T1000 (cell line): ENCODE data around the gene PRDM7.
"Not testable (repeated sequence)": the region's sequence is repeated elsewhere in the genome, so short reads cannot be mapped to it uniquely, and the experiment has no call there.

Experiments
- DNase-seq: peaks from one replicate; lab custom pipeline; 2025; ENCODE audit warnings: mixed read lengths; lab: John Stamatoyannopoulos, UW

Gene PRDM7

GRCh38 chr16:90077240-90077756, at the start of gene PRDM7:
Gene PRDM7 (minus strand): TSS chr16:90077331. CDS start chr16:90075910, 1,421 bp downstream.
- peak; percentile 82 for DNase-seq

DNA sequence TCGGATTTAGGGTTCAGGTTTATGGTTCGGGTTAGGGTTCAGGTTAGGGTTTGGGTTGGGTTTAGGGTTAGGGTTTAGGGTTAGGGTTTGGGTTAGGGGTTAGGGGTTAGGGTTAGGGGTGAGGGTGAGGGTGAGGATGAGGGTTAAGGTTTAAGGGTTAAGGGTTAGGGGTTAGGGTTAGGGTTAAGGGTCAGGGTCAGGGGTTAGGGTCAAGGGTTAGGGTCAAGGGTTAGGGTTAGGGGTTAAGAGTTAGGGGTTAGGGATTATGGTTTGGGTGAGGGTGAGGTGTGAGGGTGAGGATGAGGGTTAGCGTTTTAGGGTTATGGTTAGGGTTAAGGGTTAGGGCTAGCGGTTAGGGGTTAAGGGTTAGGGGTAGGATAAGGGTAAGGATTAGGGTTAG, 44.7 kb upstream of the PRDM7 start:
- not testable (repeated sequence) for DNase-seq

DNA sequence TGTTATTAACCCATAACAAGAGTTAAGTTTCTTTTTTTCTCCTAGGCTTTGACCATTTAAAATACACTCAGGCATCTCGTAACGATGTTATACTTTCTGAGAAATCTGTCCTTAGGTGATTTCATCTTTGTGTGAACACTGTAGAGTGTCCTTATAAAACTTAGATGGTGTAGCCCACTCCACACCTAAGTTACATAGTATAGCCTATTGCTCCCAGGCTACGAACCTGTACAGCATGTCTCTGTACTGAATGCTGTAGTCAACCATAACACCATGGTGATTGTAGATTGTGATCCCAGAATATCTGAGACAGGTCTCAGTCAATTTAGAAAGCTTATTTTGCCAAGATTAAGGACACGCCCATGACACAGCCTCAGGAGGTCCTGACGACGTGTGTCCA, 30.5 kb upstream of the PRDM7 start:
- DNase-seq, result not testable (repeated sequence)

GRCh38 chr16:90107060-90107459, 29.9 kb upstream of the PRDM7 start:
- not testable (repeated sequence) for DNase-seq

DNA sequence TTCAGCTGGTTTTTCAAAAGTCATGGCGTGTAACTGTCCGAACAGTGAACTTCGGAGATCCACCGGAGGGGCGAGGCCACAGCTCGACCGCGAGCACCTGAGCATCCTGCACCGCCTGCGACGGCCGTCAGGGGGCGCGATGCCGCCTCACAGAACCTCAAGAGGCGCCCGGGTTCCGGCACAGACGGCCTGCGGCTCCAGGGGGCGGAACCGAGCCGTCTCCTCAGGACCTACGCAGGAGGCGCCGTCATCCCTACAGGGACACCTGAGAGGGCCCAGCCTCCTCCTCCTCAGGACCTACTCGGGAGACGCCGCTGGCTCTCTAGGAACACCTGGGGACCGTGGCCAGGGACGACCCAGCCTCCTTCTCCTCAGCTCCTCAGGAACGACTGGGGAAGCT, 29.1 kb upstream of the PRDM7 start:
- DNase-seq, result not testable (repeated sequence)

DNA sequence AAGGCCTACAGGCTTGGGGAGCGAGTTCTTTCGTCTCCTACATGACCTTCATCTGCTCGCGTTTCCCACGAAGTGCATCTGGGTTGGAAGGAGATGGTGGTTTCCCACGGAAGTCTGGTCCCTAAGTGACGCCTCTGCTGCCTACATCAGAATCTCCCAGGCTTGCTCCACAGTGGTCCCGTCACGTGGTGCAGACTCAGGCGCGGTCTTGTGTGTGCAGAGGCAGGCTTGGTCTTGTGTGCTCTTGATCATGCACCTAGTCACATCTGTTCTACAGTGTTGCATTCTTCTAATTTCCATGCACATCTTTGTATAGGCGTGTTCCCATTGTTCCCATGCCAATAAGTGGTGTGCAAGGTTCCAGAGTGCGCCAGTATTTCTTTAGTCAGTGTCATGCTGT, 27.6 kb upstream of the PRDM7 start:
- not testable (repeated sequence) for DNase-seq

GRCh38 chr16:90102086-90102884, 25.2 kb upstream of the PRDM7 start:
- DNase-seq, result not testable (repeated sequence)

DNA sequence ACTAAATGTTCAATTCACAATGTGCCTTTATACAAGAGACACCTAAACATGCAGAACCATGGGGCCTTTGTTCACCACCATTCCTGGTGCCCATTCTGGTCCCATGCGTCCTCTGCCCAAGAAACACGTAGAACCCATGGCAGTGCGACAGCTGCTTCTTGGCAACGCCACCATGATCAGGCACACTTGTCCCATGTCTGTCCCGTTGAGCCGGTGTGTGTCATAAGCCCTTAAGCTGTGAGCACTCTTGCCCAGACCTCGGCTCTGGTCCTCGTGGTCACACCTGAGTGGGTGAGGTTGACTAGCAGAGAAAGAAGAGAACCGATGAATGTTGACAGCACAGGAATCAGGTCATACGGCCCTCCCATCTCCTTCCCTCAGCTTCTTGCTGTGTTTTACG, 24.2 kb upstream of the PRDM7 start:
- DNase-seq, result not testable (repeated sequence)

DNA sequence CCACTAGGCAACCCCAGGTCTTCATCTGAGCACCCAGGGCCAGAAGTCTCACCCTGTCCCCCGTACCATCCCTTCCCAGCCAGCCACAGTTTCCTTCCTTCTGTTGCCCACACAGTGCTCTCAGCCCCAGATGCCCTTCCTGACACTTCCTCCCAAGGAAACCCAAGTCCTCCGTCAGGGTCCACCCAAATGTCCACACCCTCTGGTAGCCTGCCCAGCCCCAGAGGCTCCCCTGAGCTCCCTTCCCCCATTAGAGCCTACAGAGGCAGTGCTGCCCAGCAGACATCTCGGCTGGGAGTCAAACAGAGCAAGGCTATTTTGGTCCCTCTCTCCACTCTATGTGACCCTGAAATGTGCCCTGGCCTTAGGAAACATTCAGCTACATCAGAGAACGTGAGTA, 23.7 kb upstream of the PRDM7 start:
- not testable (repeated sequence) for DNase-seq

GRCh38 chr16:90100229-90100628, 23.1 kb upstream of the PRDM7 start:
- DNase-seq, result not testable (repeated sequence)

- not testable (repeated sequence) for DNase-seq
Observed at GRCh38 chr16:90098936-90099335, 21.8 kb upstream of the PRDM7 start.

- DNase-seq, result not testable (repeated sequence)
Observed at GRCh38 chr16:90097010-90097684, 20.0 kb upstream of the PRDM7 start.

DNA sequence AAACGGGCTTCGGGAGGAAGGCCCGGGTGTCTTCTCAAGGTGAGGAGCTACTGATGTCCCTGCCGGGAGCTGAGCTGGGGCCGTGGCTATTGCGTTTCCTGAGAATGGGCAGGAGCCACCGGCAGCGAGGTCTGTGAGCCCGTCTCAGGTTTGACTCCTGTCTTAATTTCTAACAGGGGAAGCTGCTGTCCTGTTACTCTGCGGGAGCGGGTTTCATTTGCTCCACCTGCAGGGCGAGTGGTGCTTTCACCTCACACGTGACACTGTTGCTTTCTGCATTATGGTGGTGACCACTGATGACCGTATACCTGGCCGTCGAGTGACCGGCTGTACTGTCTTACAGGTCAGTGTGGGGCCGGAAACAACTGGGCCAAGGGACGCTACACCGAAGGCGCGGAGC, 17.7 kb upstream of the PRDM7 start:
- DNase-seq, result not testable (repeated sequence)

DNA sequence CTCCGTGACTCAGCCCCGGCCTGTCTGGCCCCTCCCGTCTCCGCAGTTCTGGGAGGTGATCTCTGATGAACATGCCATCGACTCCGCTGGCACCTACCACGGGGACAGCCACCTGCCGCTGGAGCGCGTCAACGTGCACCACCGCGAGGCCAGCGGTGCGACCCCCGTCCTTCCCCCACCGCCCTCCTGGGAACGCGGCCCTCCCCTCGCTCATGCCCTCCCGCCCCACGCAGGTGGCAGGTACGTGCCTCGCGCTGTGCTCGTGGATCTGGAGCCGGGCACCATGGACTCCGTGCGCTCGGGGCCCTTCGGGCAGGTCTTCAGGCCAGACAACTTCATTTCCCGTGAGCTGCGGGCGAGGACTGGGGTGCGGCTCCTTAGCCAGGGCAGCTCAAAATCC, 17.2 kb upstream of the PRDM7 start:
- not testable (repeated sequence) for DNase-seq

GRCh38 chr16:90093799-90094198, 16.7 kb upstream of the PRDM7 start:
- DNase-seq, result not testable (repeated sequence)

- DNase-seq, result not testable (repeated sequence)
Observed at GRCh38 chr16:90092781-90093180, 15.7 kb upstream of the PRDM7 start.

DNA sequence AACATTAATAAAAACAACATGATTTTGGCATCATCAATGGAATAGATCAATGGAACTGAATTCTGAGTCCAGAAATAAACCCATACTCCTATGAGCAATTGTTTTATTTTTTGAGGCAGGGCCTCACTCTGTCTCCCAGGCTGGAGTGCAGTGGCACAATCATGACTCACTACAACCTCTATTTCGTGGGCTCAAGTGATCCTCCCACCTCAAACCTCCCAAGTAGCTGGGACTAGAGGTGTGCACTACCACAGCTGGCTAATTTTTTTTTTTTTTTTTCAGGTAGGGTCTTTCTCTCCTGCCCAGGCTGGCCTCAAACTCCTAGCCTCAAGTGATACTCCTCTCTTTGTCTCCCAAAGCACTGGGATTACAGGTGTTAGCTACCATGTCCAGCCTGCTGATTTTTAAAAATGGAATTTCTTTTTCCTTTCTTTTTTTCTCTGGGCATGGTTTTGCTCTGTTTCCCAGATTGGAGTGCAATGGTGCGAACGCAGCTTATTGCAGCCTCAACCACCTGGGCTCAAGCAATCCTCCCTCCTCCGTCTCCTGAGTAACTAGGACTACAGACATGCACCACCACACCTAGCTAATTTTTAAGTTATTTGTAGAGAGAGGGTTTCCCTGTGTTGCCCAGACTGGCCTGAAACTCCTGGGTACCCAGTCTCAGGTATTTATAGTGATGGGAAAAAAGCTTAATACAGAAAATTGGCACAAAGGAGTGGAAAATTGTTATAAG, 7.3 kb upstream of the PRDM7 start:
- DNase-seq, result no peak

DNA sequence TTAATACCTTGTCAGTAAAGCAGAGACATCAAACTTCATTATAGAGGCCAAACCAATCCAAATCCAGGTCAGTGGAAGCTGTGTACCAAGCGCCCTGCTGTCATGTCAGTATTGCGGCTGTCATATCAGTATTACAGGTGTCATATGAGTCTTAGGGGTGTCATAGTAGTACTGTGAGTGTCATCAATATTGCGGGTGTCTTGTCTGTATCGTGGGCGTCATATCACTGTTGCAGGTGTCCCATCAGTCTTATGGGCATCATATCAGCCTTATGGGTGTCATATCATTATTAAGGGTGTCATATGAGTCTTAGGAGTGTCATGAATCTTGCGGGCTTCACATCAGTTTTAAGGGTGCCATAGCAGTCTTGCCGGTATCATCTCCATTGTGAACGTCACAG, 6.0 kb upstream of the PRDM7 start:
- no peak for DNase-seq

- DNase-seq, result no peak
Observed at GRCh38 chr16:90081606-90081970, 4.5 kb upstream of the PRDM7 start.

DNA sequence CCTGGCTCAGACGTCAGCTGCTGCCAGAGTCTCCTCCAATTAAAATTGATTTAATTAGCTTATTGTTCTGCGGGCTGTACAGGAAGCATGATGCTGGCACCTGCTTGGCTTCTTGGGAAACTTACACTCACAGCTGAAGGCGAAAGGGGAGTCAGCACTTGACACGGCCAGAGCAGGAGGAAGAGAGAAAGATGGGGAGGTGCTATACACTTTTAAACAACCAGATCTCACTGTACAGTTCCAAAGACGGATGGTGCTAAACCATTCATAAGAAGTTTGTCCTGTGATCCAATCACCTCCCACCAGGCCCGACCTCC, 1.4 kb upstream of the PRDM7 start:
- no peak for DNase-seq

DNA sequence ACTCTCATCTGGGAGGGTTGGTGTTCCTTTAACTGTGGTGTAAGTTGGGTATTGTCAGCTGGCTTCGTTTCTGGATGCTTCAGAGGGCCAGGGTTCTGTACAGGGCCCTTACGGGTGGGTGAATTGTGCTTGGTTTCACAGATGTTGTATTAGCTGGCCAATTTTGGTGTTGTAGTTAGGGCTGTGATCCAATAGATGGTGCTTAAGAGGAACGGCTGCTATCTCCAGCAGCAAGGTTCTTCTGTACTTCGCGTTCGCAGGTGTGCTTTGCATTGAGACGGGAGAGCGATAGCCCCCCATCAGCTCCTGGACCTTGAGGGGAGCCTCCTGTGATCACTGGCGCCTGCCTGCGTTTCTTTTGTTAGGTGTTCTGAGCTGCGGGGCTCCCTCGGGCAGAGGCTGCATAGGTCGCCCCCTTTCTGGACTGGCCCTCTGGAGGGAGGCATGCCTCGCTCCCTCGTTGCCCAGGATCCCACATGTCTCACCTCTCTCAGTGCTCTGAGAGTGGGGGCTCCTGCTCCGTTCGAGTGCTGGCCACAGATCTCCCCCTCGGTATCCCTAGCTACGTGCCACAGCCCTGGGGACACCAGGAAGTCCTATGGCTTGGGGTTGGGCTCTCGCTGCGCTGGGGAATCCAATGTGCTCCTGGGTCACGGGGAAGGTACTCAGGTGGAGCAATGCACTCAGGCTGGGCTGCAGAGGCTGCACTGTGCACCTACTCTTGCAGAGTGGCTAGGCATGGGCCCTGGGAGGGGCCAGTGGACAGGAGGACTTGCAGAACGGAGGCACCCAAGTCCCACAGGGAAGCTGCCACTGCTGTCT, 837 bp upstream of the PRDM7 start:
- no peak for DNase-seq
